NCI-H2227 treated with DMSO at 0.1 percent for 48 hours (cell line): Measurements from ENCODE around the gene NUDT10.
"Not testable (repeated sequence)": the region's sequence is repeated elsewhere in the genome, so short reads cannot be mapped to it uniquely, and the experiment has no call there.

Experiments used
- DNase-seq: peaks from one replicate; lab custom pipeline; 2025; lab: John Stamatoyannopoulos, UW

NUDT10 gene

DNA sequence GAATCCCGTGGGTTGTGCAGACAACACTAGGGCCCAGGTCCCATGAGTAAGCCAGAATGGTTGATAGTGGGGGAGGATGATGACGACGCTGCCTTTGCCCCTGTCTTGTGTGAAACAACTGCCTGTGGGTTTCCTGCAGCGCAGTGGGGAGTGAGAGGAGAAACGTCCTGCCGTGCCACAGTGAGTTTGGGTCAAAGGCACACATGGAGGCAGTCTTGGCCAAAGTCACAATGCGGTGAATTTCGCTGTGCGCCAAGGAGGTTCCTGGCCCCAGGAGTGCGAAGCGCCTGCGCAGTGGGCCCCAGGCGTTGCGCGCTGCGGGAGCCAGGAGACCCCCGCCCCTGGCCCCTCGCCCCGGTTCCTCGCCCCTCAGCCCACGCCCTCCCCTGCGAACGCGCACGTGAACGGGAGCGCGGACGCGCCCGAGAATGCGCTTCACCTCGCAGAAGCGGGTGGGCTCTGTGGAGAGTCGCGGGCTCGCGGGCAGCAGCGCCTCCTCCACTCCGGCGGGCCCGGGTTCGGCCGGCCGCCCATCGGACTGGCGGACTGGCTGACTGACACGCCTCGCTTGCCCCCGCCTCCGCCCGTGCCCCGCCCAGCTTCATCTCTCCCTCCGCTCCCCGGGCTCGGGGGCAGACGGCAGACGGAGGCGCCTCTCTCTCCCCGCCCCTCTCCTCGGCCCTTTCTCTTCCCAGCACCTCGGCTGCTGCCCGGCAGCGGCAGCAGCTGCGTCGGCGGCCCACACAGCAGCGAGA is at the start of gene NUDT10:
Gene NUDT10 (plus strand): TSS at position 635 of the 755 bp plus-strand sequence. CDS start 144 bp downstream, outside the sequence.
- peak; percentile 79 for DNase-seq

DNA sequence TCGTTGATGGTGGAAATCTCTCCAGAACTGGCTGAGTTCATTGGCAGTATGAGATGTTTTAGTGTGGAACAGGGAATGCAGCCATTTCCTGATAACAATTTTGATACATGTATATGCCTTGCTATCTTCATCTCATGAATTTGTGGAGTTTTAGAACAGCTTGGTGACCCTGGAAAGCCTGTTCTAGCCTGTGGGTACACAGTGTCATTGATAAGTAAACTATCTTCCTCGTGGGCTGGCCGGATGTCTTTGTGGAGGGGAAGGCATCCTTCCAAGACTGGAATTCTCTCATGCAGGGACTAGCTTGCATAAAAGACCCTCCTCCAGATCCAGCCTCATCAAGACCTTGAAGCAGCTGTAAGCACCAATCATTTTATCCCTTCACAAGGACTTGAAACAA is 40.2 kb upstream of the NUDT10 start:
- no peak for DNase-seq

DNA sequence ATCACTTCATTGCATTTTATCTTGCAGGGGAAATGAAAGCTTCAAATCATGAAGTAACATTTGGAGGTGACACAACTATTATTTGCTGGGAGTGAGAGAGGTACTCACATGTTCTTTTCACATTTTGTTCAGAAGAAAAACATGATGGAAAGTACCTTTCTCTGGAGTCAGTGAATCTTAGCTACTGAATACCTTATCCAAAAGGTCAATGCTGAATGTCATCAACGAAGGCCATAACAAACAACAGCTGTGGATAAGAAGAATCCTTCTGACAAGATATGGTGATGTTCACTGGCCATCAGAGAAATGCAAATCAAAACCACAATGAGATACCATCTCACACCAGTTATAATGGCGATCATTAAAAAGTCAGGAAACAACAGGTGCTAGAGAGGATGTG is 36.5 kb upstream of the NUDT10 start:
- no peak for DNase-seq

DNA sequence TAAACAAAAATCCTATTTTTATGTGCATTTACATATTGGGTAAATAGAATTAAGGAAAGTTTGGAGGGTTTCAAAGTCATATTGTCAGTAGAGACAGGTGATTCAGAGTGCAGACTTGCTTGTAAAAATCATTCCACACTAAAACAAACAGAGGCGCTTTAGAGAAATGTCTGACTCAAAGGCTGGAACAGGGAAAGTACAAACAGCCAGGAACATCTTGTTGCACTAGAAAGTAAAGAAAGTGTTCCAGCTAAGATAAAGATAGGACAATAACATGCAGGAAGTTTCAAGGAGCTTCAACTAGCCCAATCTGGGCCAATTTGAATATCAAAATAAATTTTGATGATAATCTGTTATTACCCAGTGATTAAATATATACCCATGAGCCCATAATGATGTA is 16.4 kb upstream of the NUDT10 start:
- no peak for DNase-seq

DNA sequence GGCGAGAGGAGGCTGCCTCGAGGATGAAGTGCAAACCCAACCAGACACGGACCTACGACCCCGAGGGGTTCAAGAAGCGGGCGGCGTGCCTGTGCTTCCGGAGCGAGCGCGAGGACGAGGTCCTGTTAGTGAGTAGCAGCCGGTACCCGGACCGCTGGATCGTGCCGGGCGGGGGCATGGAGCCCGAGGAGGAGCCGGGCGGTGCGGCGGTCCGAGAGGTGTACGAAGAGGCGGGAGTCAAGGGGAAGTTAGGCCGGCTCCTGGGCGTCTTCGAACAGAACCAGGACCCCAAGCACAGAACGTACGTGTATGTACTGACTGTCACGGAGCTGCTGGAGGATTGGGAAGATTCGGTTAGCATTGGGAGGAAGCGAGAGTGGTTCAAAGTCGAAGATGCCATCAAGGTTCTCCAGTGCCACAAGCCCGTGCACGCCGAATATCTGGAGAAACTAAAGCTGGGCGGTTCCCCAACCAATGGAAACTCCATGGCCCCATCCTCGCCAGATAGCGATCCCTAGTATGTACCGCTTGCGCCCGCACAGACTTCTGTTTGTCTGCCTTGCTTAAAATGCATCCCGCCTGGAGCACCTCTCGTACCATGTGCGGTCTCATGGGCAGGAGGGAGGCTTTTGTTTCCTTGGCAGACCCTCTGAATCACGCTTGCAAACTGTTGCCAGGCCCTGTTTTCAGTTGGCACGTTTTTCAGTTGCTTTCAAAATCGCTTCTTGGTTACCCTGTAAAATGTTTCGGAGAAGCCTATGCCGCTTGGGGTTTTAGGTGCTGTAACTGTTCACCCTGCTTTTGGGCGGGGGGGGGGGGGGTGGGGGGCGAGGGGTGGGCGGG is 542 bp downstream of the NUDT10 start:
- DNase-seq = not testable (repeated sequence)

DNA sequence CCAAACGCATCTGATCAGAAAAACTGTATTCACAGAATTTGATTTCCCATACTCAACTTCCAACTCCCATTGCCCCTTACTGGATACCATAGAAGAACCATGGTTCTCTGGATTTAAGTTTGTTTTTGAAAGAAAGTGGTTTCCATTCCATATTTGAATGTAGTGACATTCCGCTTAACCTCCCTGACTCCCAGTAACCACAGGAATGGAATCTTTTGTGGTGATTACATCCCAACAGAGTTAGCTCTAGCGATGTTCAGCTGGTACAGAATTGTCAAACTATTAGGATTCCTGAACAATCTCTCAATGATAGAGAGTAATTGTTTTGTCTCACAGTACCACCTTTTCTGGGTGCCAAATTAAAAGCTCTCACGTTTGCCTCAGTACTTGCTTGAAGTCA is 1.7 kb downstream of the NUDT10 start:
- DNase-seq = no peak

DNA sequence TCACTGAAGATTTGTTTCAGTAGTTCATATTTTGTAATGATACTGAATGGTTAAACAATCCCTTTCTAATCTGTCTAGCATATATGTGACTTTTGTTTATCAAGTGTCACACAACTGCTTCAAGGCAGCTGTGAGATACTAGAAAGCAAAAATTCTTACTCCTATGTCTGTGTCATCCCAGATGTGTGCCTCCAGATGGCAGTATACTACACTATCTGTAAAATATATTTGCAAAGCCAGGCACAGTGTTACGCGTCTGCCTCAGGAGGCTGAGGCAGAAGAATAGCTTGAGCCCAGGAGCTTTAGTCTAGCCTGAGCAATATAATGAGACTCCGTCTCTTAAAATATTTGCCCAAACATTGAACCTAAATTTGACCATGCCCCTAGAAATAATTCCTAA is 4.0 kb downstream of the NUDT10 start:
- DNase-seq = peak; percentile 66

DNA sequence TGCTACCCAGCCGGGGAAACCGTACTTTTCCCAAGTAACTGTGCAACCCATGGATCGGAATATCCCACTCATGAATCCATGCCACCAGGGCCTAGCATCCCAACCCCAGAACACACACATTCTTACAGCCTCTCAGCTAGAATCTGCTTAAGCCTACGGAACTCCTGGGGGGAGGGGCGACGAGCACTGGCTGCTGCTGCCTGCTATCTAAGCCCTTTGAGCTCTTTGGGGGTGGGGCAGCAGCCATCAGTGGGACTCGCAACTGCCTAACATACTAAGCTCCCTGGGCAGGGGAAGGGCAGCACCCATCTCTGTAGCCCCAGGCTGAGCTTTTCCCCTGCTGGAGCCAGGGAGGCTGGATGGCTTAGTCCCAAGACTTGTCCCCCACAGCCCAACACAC is 28.6 kb downstream of the NUDT10 start:
- DNase-seq = no peak

DNA sequence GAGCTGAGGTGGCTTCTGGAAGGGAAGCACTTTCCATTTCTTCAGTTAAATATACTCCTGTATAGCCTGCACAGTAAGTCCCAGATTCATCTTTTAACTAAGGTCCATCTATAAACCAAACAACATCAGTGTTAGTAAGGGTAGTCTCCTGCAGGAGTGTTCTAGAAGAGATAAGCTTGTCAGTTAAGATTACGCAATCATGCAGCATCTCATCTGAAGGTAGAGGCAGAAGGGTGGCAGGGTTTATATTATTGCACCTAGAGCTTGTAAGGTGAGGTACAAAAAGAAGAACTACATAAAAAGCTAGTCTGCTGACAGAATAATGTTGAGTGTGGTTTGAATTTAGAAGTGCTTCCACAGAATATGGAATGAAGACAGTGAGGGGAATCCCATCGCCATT is 44.0 kb downstream of the NUDT10 start:
- no peak for DNase-seq
